ENCODE results near the gene ASB18. TPM values are rescaled to one million over a fixed set of nuclear protein-coding genes. Genes with fewer than 3 reads are reported as not detected.

The ASB18 gene
- total and polyA plus RNA-seq, 4 donors: not detected

Other genes with a start within 250 kb of the ASB18 start
- gene GBX2, start 96.0 kb downstream of the ASB18 start, total RNA-seq: not detected
- 1 to 10 TPM in 1 of 2 donors, under 1 TPM in 1; 0.59 to 1.3 TPM for gene GBX2, start 96.0 kb downstream of the ASB18 start, polyA plus RNA-seq